ENCODE measurements around the gene SEMA6A.

The SEMA6A gene

GRCh38 chr5:116521173-116521872 is 53.3 kb downstream of the SEMA6A start:
- DNase-seq, result no peak

GRCh38 chr5:116520771-116521170 is 53.9 kb downstream of the SEMA6A start:
- DNase-seq, result no peak

- DNase-seq, result no peak
These were observed 56.2 kb downstream of the SEMA6A start for GRCh38 chr5:116518423-116518822.

GRCh38 chr5:116517488-116517887 is 57.1 kb downstream of the SEMA6A start:
- DNase-seq, result no peak

GRCh38 chr5:116516021-116516420 is 58.6 kb downstream of the SEMA6A start:
- no peak for DNase-seq

GRCh38 chr5:116514421-116514970 is 60.1 kb downstream of the SEMA6A start:
- DNase-seq, result no peak

GRCh38 chr5:116510517-116510916 is 64.1 kb downstream of the SEMA6A start:
- no peak for DNase-seq

GRCh38 chr5:116509483-116510244 is 65.0 kb downstream of the SEMA6A start:
- no peak for DNase-seq

- DNase-seq, result no peak
These were observed 65.8 kb downstream of the SEMA6A start for GRCh38 chr5:116508835-116509234.

- no peak for DNase-seq
These were observed 66.5 kb downstream of the SEMA6A start for GRCh38 chr5:116507941-116508655.

- DNase-seq, result no peak
These were observed 67.5 kb downstream of the SEMA6A start for GRCh38 chr5:116507051-116507537.

GRCh38 chr5:116506488-116506887 is 68.1 kb downstream of the SEMA6A start:
- DNase-seq, result no peak

- no peak for DNase-seq
These were observed 69.9 kb downstream of the SEMA6A start for GRCh38 chr5:116504593-116505166.

- DNase-seq, result no peak
These were observed 72.0 kb downstream of the SEMA6A start for GRCh38 chr5:116502616-116503015.

- no peak for DNase-seq
These were observed 72.5 kb downstream of the SEMA6A start for GRCh38 chr5:116502138-116502537.

- no peak for DNase-seq
These were observed 76.0 kb downstream of the SEMA6A start for GRCh38 chr5:116498503-116499048.

GRCh38 chr5:116497631-116498030 is 77.0 kb downstream of the SEMA6A start:
- DNase-seq, result no peak

- no peak for DNase-seq
These were observed 78.8 kb downstream of the SEMA6A start for GRCh38 chr5:116495786-116496357.

GRCh38 chr5:116494784-116495450 is 79.7 kb downstream of the SEMA6A start:
- DNase-seq, result no peak

- DNase-seq, result no peak
These were observed 81.8 kb downstream of the SEMA6A start for GRCh38 chr5:116492776-116493175.

- DNase-seq, result no peak
These were observed 82.5 kb downstream of the SEMA6A start for GRCh38 chr5:116492016-116492623.
